Measurements from ENCODE around the gene FN1.

FN1 gene

GRCh38 chr2:215319500-215319899, 116.4 kb downstream of the FN1 start:
- H3K9ac ChIP-seq (ENCODE audit: low read depth, low read length, poor library complexity, severe bottlenecking) = no peak overlapping the region
- no peak overlapping the region for H3K4me3 ChIP-seq (ENCODE audit: low read length, poor library complexity, severe bottlenecking)
- 0 out of 2 replicates have a peak, but pooled peaks cover 3% of the 10 kb centered on the region for H3F3A ChIP-seq (ENCODE audit: low read depth)
- H3K9me3 ChIP-seq (ENCODE audit: insufficient read depth, low read depth, low read length) = no peaks in the 10 kb centered on the region
- peaks cover 24% of the 10 kb centered on the region; the same call in 1 of the 2 replicates for H3K36me3 ChIP-seq (ENCODE audit: insufficient read depth, low read length)
- no peak overlapping the region for H3K4me2 ChIP-seq (ENCODE audit: low read depth, low read length, poor library complexity, severe bottlenecking)
- TF ChIP-seq CTCF (conservative IDR thresholded peaks at IDR 0.05; ENCODE audit: low read length) (no peak), EZH2phosphoT487 (IDR thresholded peaks at IDR 0.05; ENCODE audit: borderline replicate concordance) (no peak)
- H3K4me1 ChIP-seq (ENCODE audit: insufficient read depth, low read length, poor library complexity, severe bottlenecking) = peaks cover 4% of the 10 kb centered on the region
- H4K20me1 ChIP-seq (ENCODE audit: insufficient read depth, low read length, poor library complexity, severe bottlenecking) = peaks cover 10% of the 10 kb centered on the region
- H3K9me2 ChIP-seq (replicated peaks; ENCODE audit: low read depth, low read length) = no peaks in the 10 kb centered on the region
- H3K27me3 ChIP-seq (ENCODE audit: insufficient read depth, low read length, poor library complexity, severe bottlenecking) = no peaks in the 10 kb centered on the region
- no peak overlapping the region for H2AFZ ChIP-seq (ENCODE audit: low read length)
- peaks cover 52% of the 10 kb centered on the region for H3K79me2 ChIP-seq (ENCODE audit: insufficient read depth, low read length)

GRCh38 chr2:215316336-215316735, 119.5 kb downstream of the FN1 start:
- H3K9me3 ChIP-seq (ENCODE audit: insufficient read depth, low read depth, low read length) = no peaks in the 10 kb centered on the region
- H3K79me2 ChIP-seq (ENCODE audit: insufficient read depth, low read length) = peaks cover 55% of the 10 kb centered on the region
- no peak overlapping the region for H3K4me3 ChIP-seq (ENCODE audit: low read length, poor library complexity, severe bottlenecking)
- H2AFZ ChIP-seq (ENCODE audit: low read length) = no peak overlapping the region
- H3K4me2 ChIP-seq (ENCODE audit: low read depth, low read length, poor library complexity, severe bottlenecking) = peak overlapping the region; percentile 27
- 0 out of 2 replicates have a peak, but pooled peaks cover 3% of the 10 kb centered on the region for H3F3A ChIP-seq (ENCODE audit: low read depth)
- peaks cover 25% of the 10 kb centered on the region; the same call in 1 of the 2 replicates for H3K36me3 ChIP-seq (ENCODE audit: insufficient read depth, low read length)
- no peak for TF ChIP-seq CTCF (conservative IDR thresholded peaks at IDR 0.05; ENCODE audit: low read length)
- TF ChIP-seq EZH2phosphoT487 (IDR thresholded peaks at IDR 0.05; ENCODE audit: borderline replicate concordance) = no peak
- H4K20me1 ChIP-seq (ENCODE audit: insufficient read depth, low read length, poor library complexity, severe bottlenecking) = peaks cover 4% of the 10 kb centered on the region
- no peaks in the 10 kb centered on the region for H3K9me2 ChIP-seq (replicated peaks; ENCODE audit: low read depth, low read length)
- no peaks in the 10 kb centered on the region for H3K27me3 ChIP-seq (ENCODE audit: insufficient read depth, low read length, poor library complexity, severe bottlenecking)
- peaks cover 19% of the 10 kb centered on the region for H3K4me1 ChIP-seq (ENCODE audit: insufficient read depth, low read length, poor library complexity, severe bottlenecking)
- H3K9ac ChIP-seq (ENCODE audit: low read depth, low read length, poor library complexity, severe bottlenecking) = no peak overlapping the region

DNA sequence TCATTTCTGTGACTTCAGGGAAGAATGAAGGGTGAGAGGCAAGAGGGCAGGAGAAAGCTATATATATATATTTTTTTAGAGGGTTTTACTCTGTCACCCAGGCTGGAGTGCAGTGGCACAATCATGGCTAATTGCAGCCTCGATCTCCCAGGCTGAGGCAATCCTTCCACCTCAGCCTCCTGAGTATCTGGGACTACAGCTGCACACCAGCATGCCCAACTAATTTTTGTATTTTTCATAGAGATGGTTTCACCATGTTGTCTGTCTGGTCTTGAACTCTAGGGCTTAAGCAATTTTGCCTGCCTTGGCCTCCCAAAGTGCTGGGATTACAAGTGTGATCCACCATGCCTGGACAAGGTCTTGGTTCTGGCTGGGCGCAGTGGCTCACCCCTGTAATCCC, 120.6 kb downstream of the FN1 start:
- peaks cover 66% of the 10 kb centered on the region for H3K79me2 ChIP-seq (ENCODE audit: insufficient read depth, low read length)
- H3K4me1 ChIP-seq (ENCODE audit: insufficient read depth, low read length, poor library complexity, severe bottlenecking) = peaks cover 19% of the 10 kb centered on the region
- peak overlapping the region; percentile 27 for H3K4me2 ChIP-seq (ENCODE audit: low read depth, low read length, poor library complexity, severe bottlenecking)
- no peaks in the 10 kb centered on the region for H3K9me3 ChIP-seq (ENCODE audit: insufficient read depth, low read depth, low read length)
- peaks cover 4% of the 10 kb centered on the region for H4K20me1 ChIP-seq (ENCODE audit: insufficient read depth, low read length, poor library complexity, severe bottlenecking)
- no peak overlapping the region for H2AFZ ChIP-seq (ENCODE audit: low read length)
- no peak overlapping the region for H3K4me3 ChIP-seq (ENCODE audit: low read length, poor library complexity, severe bottlenecking)
- H3K9ac ChIP-seq (ENCODE audit: low read depth, low read length, poor library complexity, severe bottlenecking) = no peak overlapping the region
- no peaks in the 10 kb centered on the region for H3K27me3 ChIP-seq (ENCODE audit: insufficient read depth, low read length, poor library complexity, severe bottlenecking)
- TF ChIP-seq CTCF (conservative IDR thresholded peaks at IDR 0.05; ENCODE audit: low read length) (no peak), EZH2phosphoT487 (IDR thresholded peaks at IDR 0.05; ENCODE audit: borderline replicate concordance) (no peak)
- H3F3A ChIP-seq (ENCODE audit: low read depth) = 0 out of 2 replicates have a peak, but pooled peaks cover 3% of the 10 kb centered on the region
- peaks cover 17% of the 10 kb centered on the region; the same call in 1 of the 2 replicates for H3K36me3 ChIP-seq (ENCODE audit: insufficient read depth, low read length)
- no peaks in the 10 kb centered on the region for H3K9me2 ChIP-seq (replicated peaks; ENCODE audit: low read depth, low read length)
